IMR-90 (cell line): ENCODE results near the gene KLK5. TPM values are rescaled to one million over a fixed set of nuclear protein-coding genes. Genes with fewer than 3 reads are reported as not detected.

Source experiments
- ATAC-seq: fragments of 200-7000 bp; cut with Tn5 transposase; 2 replicates; pipeline ENCODE4 v1.9.1; 2020; ENCODE audit warnings: low read depth, mild to moderate bottlenecking, moderate library complexity
- BruUV-seq: library from RNA; stranded (reverse); fragments of 400-500 nt; replicated peaks from 2 replicates; lab custom pipeline; 2021; lab: Mats Ljungman, UMichigan
- CTCF ChIA-PET: fragments of 300-600 bp; formaldehyde crosslinking; extraction: SDS; loops from one replicate; lab custom pipeline; 2021; ENCODE audit warnings: antibody characterized with exemption; lab: Yijun Ruan, JAX
- POLR2A ChIA-PET: fragments of 300-600 bp; sonication (Branson Sonifier 250); formaldehyde crosslinking; loops from one replicate; lab custom pipeline; 2022; ENCODE audit warnings: antibody characterized with exemption; ENCODE audit not compliant: unreplicated experiment; lab: Charles Lee
- DNase-seq: peaks from one replicate; pipeline ENCODE4 v3.0.0; 2013
- H2AFZ ChIP-seq: replicated peaks from 2 replicates; pipeline ENCODE3; 2013; ENCODE audit warnings: low read length, mild to moderate bottlenecking; ENCODE audit not compliant: poor library complexity
- H2AK5ac ChIP-seq: 2 replicates; pipeline ENCODE4 v1.6.1; 2013; ENCODE audit warnings: low read depth, low read length, inconsistent platforms
- H2AK9ac ChIP-seq: replicated peaks from 2 replicates; pipeline ENCODE3; 2013; ENCODE audit warnings: mild to moderate bottlenecking, low read depth, low read length, moderate library complexity; ENCODE audit not compliant: poor library complexity
- H2BK120ac ChIP-seq: 2 replicates; pipeline ENCODE4 v1.6.1; 2013; ENCODE audit warnings: low read depth, low read length, inconsistent platforms
- H2BK15ac ChIP-seq: 3 replicates; pipeline ENCODE4 v1.6.1; 2013; ENCODE audit warnings: low read depth, low read length, inconsistent platforms
- H2BK20ac ChIP-seq: 2 replicates; pipeline ENCODE4 v1.6.1; 2013; ENCODE audit warnings: low read depth, mild to moderate bottlenecking, inconsistent platforms, low read length, moderate library complexity
- H2BK5ac ChIP-seq: 2 replicates; pipeline ENCODE4 v1.6.1; 2013; ENCODE audit warnings: mild to moderate bottlenecking, low read depth, low read length, inconsistent platforms; ENCODE audit not compliant: poor library complexity, severe bottlenecking
- H3K14ac ChIP-seq: replicated peaks from 2 replicates; pipeline ENCODE4 v1.6.1; 2013; ENCODE audit warnings: low read depth, low read length, inconsistent platforms
- H3K18ac ChIP-seq: 2 replicates; pipeline ENCODE4 v1.6.1; 2013; ENCODE audit warnings: low read depth, low read length, control low read depth
- H3K23ac ChIP-seq: 2 replicates; pipeline ENCODE4 v1.6.1; 2013; ENCODE audit warnings: low read depth, low read length, inconsistent platforms
- H3K27ac ChIP-seq: 2 replicates; pipeline ENCODE4 v1.5.1; 2013; ENCODE audit warnings: mild to moderate bottlenecking, control low read depth, low read length; ENCODE audit not compliant: insufficient read depth
- H3K27me3 ChIP-seq: 2 replicates; pipeline ENCODE4 v1.6.1; 2013; ENCODE audit warnings: low read length; ENCODE audit not compliant: control insufficient read depth, insufficient read depth
- H3K36me3 ChIP-seq: 2 replicates; pipeline ENCODE4 v1.6.1; 2013; ENCODE audit warnings: low read length, mixed read lengths; ENCODE audit not compliant: control insufficient read depth, insufficient read depth
- H3K4ac ChIP-seq: 2 replicates; pipeline ENCODE4 v1.6.1; 2013; ENCODE audit warnings: low read depth, low read length, inconsistent platforms
- H3K4me1 ChIP-seq: 2 replicates; pipeline ENCODE4 v1.6.1; 2013; ENCODE audit warnings: low read length, mixed read lengths; ENCODE audit not compliant: control insufficient read depth, insufficient read depth
- H3K4me2 ChIP-seq: 2 replicates; pipeline ENCODE4 v1.6.1; 2013; ENCODE audit warnings: low read depth, mild to moderate bottlenecking, control low read depth, low read length, moderate library complexity
- H3K4me3 ChIP-seq: 2 replicates; pipeline ENCODE4 v1.5.1; 2013; ENCODE audit warnings: low read depth, mild to moderate bottlenecking, control low read depth, low read length, moderate library complexity; ENCODE audit not compliant: insufficient read depth
- H3K56ac ChIP-seq: 2 replicates; pipeline ENCODE4 v1.6.1; 2013; ENCODE audit warnings: low read length, inconsistent platforms; ENCODE audit not compliant: insufficient read depth; ENCODE audit errors: extremely low read depth
- H3K79me1 ChIP-seq, 2 experiments: 2 replicates each; pipeline ENCODE4 v1.6.1; 2013; ENCODE audit warnings: low read length in 2 of 2, inconsistent platforms in 1 of 2, low read depth in 1 of 2
- H3K9ac ChIP-seq: 2 replicates; pipeline ENCODE4 v1.6.1; 2013; ENCODE audit warnings: low read depth, low read length, control low read depth
- H3K9me1 ChIP-seq: 2 replicates; pipeline ENCODE4 v1.6.1; 2013; ENCODE audit warnings: low read length, inconsistent platforms; ENCODE audit not compliant: insufficient read depth
- H3K9me3 ChIP-seq: 2 replicates; pipeline ENCODE4 v1.6.1; 2013; ENCODE audit warnings: low read length; ENCODE audit not compliant: control insufficient read depth, insufficient read depth
- H4K20me1 ChIP-seq: 2 replicates; pipeline ENCODE4 v1.6.1; 2013; ENCODE audit warnings: low read length, inconsistent platforms; ENCODE audit not compliant: insufficient read depth
- H4K5ac ChIP-seq: 2 replicates; pipeline ENCODE4 v1.6.1; 2013; ENCODE audit warnings: mild to moderate bottlenecking, low read depth, low read length, control low read depth
- H4K8ac ChIP-seq, 2 experiments: 2 replicates each; pipeline ENCODE4 v1.6.1; 2013; ENCODE audit warnings: low read depth in 2 of 2, low read length in 2 of 2, control low read depth in 1 of 2, inconsistent platforms in 1 of 2
- H4K91ac ChIP-seq: 2 replicates; pipeline ENCODE4 v1.6.1; 2013; ENCODE audit warnings: low read depth, low read length, inconsistent platforms; ENCODE audit not compliant: insufficient read depth
- BHLHE40 ChIP-seq: fragments of 150-350 bp; IDR thresholded peaks from 2 replicates; pipeline ENCODE4 v1.6.1; 2016; ENCODE audit warnings: mild to moderate bottlenecking, low read depth, low read length
- CEBPB ChIP-seq: IDR thresholded peaks from 2 replicates; pipeline ENCODE4 v1.6.1; 2012; ENCODE audit warnings: low read depth, low read length, improper control_type of control experiment
- CHD1 ChIP-seq: IDR thresholded peaks from 2 replicates; pipeline ENCODE4 v1.6.1; 2012; ENCODE audit warnings: low read depth, low read length, improper control_type of control experiment
- FOS ChIP-seq: fragments of 150-350 bp; IDR thresholded peaks from 2 replicates; pipeline ENCODE4 v1.6.1; 2016; ENCODE audit warnings: low read depth, low read length
- MAFK ChIP-seq: IDR thresholded peaks from 2 replicates; pipeline ENCODE4 v1.6.1; 2012; ENCODE audit warnings: low read depth, low read length, improper control_type of control experiment
- MAZ ChIP-seq: IDR thresholded peaks from 2 replicates; pipeline ENCODE4 v1.6.1; 2012; ENCODE audit warnings: low read depth, mild to moderate bottlenecking, low read length, improper control_type of control experiment, moderate library complexity, borderline replicate concordance
- MXI1 ChIP-seq: IDR thresholded peaks from 2 replicates; pipeline ENCODE4 v1.6.1; 2012; ENCODE audit warnings: low read depth, mild to moderate bottlenecking, low read length, moderate library complexity, borderline replicate concordance
- NFE2L2 ChIP-seq: fragments of 150-350 bp; IDR thresholded peaks from 2 replicates; pipeline ENCODE4 v1.6.1; 2016; ENCODE audit warnings: low read depth, mild to moderate bottlenecking, low read length
- POLR2A ChIP-seq: IDR thresholded peaks from 2 replicates; pipeline ENCODE4 v1.6.1; 2012; ENCODE audit warnings: mild to moderate bottlenecking, low read depth, low read length
- RAD21 ChIP-seq: IDR thresholded peaks from 2 replicates; pipeline ENCODE4 v1.6.1; 2012; ENCODE audit warnings: low read length, improper control_type of control experiment
- RCOR1 ChIP-seq: IDR thresholded peaks from 2 replicates; pipeline ENCODE4 v1.6.1; 2012; ENCODE audit warnings: mild to moderate bottlenecking, low read length, improper control_type of control experiment; ENCODE audit not compliant: insufficient replicate concordance
- RFX5 ChIP-seq: IDR thresholded peaks from 2 replicates; pipeline ENCODE4 v1.8.0; 2012; ENCODE audit warnings: low read depth, mild to moderate bottlenecking, low read length, moderate library complexity
- SMC3 ChIP-seq: fragments of 150-350 bp; IDR thresholded peaks from 2 replicates; pipeline ENCODE4 v1.6.1; 2016; ENCODE audit warnings: low read depth, mild to moderate bottlenecking, antibody characterized with exemption, low read length, moderate library complexity
- WGBS, 2 experiments: methylation state at CpG; one replicate each; pipeline versions ENCODE4 v1.1.5 to v1.1.7; 2013; ENCODE audit warnings: missing lambda C conversion rate in 2 of 2; ENCODE audit not compliant: insufficient read length in 1 of 2; ENCODE audit errors: extremely low coverage in 2 of 2; 5-methylcytosine and 5-hydroxymethylcytosine counted together
- dilution Hi-C: fragments of 300-500 bp; cut with HindIII; formaldehyde crosslinking; loops from one replicate; pipeline ENCODE4 v1.14.3; 2018; ENCODE audit warnings: low sequenced_read_pairs; ENCODE audit not compliant: unreplicated experiment
- in situ Hi-C: fragments of 300-500 bp; cut with MboI; formaldehyde crosslinking; loops from 3 replicates; pipeline ENCODE4 v1.14.3; 2019; ENCODE audit warnings: low sequenced_read_pairs, inconsistent platforms, mixed read lengths
- intact Hi-C: fragments of 100-400 bp; cut with micrococcal nuclease; formaldehyde crosslinking; loops from 2 replicates; pipeline ENCODE4 v1.10.0; 2022
- polyA plus RNA-seq, 3 experiments: library from polyadenylated mRNA; depleted of rRNA; stranded (reverse); fragments of >200 nt; gene quantifications; 2 replicates each; pipeline ENCODE4 v1.2.3, GENCODE V29; 2012; ENCODE audit warnings: low replicate concordance in 1 of 3
- total RNA-seq: library from RNA; depleted of rRNA; stranded (reverse); fragments of >200 nt; gene quantifications from 2 replicates; pipeline ENCODE4 v1.2.3, GENCODE V29; 2012
- TF ChIP-seq, protein P1 (sequence below): conservative IDR thresholded peaks from 2 replicates; pipeline ENCODE4 v1.5.1; 2012; ENCODE audit warnings: mild to moderate bottlenecking, low read depth, low read length, improper control_type of control experiment
- TF ChIP-seq, protein P2 (sequence below): fragments of 150-350 bp; IDR thresholded peaks from 2 replicates; pipeline ENCODE4 v1.6.1; 2017; ENCODE audit warnings: mild to moderate bottlenecking, antibody characterized with exemption, low read length, low read depth
- TF ChIP-seq, protein P3 (sequence below): fragments of 150-350 bp; IDR thresholded peaks from 2 replicates; pipeline ENCODE4 v1.6.1; 2016; ENCODE audit warnings: low read depth, mild to moderate bottlenecking, low read length, moderate library complexity, borderline replicate concordance

KLK5 gene
- total and polyA plus RNA-seq, 2 of the 4 experiments (the other 2 are of a cell fraction): not detected

DNA sequence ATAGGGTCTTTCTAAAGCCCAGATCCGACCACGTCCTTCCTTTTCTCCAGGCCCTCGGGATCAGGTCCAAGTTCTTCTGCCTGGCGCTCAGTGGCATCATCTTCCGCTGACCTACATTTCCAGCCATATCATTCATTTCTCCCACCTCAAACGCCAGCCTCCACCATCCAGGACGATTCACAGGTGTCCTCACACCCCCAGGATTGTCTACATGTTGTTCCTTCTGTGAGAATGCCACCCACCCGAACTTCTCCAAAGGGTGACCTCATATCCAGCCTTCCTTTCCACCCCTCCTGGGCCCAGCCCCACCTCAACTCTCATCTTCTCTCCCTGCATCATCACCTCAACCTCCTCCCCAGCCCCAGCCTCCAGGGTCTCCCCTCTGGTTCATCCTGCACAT, 4.7 kb upstream of the KLK5 start:
- Histone ChIP-seq H4K91ac (no peak overlapping the region), H2BK120ac (no peak overlapping the region), H2BK20ac (no peak overlapping the region), H3K79me1 (no peaks in the 10 kb centered on the region), H3K56ac (no peak overlapping the region), H3K14ac (no peak overlapping the region), H3K4ac (no peak overlapping the region), H3K4me3 (no peak overlapping the region), H3K4me1 (no peaks in the 10 kb centered on the region), H3K4me2 (no peak overlapping the region), H4K5ac (no peak overlapping the region), H3K9me1 (no peaks in the 10 kb centered on the region), H2BK5ac (no peak overlapping the region), H3K27me3 (no peaks in the 10 kb centered on the region), H4K8ac (no peak overlapping the region), H4K20me1 (no peaks in the 10 kb centered on the region), H2AK5ac (no peak overlapping the region), H2AFZ (no peak overlapping the region), H3K9me3 (peaks cover 12% of the 10 kb centered on the region; the same call in 1 of the 2 replicates), H2BK15ac (no peak overlapping the region), H3K9ac (no peak overlapping the region), H3K27ac (no peak overlapping the region), H3K18ac (no peak overlapping the region), H3K36me3 (no peaks in the 10 kb centered on the region), H2AK9ac (no peak overlapping the region), H3K23ac (no peak overlapping the region)
- in situ Hi-C loops: no loop called here
- dilution Hi-C loops: no loop called here
- intact Hi-C loops: no loop called here
- ChIA-PET CTCF (no interaction called here), POLR2A (no interaction called here)
- ATAC-seq (no peak), DNase-seq (no peak)
- no TSS peak for BruUV-seq
- TF ChIP-seq CEBPB (no peak), NFE2L2 (no peak), POLR2A (no peak), BHLHE40 (no peak), RFX5 (no peak), SMC3 (no peak), MAZ (no peak), FOS (no peak), MAFK (no peak), RCOR1 (no peak), RAD21 (no peak), CHD1 (no peak), MXI1 (no peak)
- TF ChIP-seq, protein P1, sequence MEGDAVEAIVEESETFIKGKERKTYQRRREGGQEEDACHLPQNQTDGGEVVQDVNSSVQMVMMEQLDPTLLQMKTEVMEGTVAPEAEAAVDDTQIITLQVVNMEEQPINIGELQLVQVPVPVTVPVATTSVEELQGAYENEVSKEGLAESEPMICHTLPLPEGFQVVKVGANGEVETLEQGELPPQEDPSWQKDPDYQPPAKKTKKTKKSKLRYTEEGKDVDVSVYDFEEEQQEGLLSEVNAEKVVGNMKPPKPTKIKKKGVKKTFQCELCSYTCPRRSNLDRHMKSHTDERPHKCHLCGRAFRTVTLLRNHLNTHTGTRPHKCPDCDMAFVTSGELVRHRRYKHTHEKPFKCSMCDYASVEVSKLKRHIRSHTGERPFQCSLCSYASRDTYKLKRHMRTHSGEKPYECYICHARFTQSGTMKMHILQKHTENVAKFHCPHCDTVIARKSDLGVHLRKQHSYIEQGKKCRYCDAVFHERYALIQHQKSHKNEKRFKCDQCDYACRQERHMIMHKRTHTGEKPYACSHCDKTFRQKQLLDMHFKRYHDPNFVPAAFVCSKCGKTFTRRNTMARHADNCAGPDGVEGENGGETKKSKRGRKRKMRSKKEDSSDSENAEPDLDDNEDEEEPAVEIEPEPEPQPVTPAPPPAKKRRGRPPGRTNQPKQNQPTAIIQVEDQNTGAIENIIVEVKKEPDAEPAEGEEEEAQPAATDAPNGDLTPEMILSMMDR: no peak
- TF ChIP-seq, protein P2, sequence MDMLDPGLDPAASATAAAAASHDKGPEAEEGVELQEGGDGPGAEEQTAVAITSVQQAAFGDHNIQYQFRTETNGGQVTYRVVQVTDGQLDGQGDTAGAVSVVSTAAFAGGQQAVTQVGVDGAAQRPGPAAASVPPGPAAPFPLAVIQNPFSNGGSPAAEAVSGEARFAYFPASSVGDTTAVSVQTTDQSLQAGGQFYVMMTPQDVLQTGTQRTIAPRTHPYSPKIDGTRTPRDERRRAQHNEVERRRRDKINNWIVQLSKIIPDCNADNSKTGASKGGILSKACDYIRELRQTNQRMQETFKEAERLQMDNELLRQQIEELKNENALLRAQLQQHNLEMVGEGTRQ: no peak
- TF ChIP-seq, protein P3, sequence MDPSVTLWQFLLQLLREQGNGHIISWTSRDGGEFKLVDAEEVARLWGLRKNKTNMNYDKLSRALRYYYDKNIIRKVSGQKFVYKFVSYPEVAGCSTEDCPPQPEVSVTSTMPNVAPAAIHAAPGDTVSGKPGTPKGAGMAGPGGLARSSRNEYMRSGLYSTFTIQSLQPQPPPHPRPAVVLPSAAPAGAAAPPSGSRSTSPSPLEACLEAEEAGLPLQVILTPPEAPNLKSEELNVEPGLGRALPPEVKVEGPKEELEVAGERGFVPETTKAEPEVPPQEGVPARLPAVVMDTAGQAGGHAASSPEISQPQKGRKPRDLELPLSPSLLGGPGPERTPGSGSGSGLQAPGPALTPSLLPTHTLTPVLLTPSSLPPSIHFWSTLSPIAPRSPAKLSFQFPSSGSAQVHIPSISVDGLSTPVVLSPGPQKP: no peak
- 37% methylated on average over 7 of the region's 8 CpGs; no CpG with 5 or more reads in 1 of the 2 experiments for WGBS, 2 experiments
